ENCODE results near the gene SULT1B1.

SULT1B1 gene

GRCh38 chr4:69684804-69685203, 75.6 kb downstream of the SULT1B1 start:
- DNase-seq, result no peak

Measured in NCI-H1105 treated with DMSO at 0.1 percent for 48 hours (cell line).